ENCODE data around the gene WDR37.

The WDR37 gene

GRCh38 chr10:1049425-1049958 is 6.7 kb upstream of the WDR37 start:
- H3K27ac ChIP-seq (ENCODE audit: low read depth, low read length): peak overlapping the region; percentile 87
- H3K9me3 ChIP-seq (ENCODE audit: control insufficient read depth, insufficient read depth, low read length): no peaks in the 10 kb centered on the region
- H3K4me1 ChIP-seq (ENCODE audit: control insufficient read depth, low read length): peaks cover 65% of the 10 kb centered on the region
- TF ChIP-seq EZH2phosphoT487 (IDR thresholded peaks at IDR 0.05; ENCODE audit: borderline replicate concordance, low read length): no peak
- TF ChIP-seq, protein P1, sequence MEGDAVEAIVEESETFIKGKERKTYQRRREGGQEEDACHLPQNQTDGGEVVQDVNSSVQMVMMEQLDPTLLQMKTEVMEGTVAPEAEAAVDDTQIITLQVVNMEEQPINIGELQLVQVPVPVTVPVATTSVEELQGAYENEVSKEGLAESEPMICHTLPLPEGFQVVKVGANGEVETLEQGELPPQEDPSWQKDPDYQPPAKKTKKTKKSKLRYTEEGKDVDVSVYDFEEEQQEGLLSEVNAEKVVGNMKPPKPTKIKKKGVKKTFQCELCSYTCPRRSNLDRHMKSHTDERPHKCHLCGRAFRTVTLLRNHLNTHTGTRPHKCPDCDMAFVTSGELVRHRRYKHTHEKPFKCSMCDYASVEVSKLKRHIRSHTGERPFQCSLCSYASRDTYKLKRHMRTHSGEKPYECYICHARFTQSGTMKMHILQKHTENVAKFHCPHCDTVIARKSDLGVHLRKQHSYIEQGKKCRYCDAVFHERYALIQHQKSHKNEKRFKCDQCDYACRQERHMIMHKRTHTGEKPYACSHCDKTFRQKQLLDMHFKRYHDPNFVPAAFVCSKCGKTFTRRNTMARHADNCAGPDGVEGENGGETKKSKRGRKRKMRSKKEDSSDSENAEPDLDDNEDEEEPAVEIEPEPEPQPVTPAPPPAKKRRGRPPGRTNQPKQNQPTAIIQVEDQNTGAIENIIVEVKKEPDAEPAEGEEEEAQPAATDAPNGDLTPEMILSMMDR (IDR thresholded peaks at IDR 0.05; ENCODE audit: low read depth, low read length, poor library complexity, severe bottlenecking): no peak
- peaks cover 52% of the 10 kb centered on the region for H3F3A ChIP-seq (ENCODE audit: control insufficient read depth, insufficient read depth)
- H3K36me3 ChIP-seq (ENCODE audit: control insufficient read depth, low read length): peaks cover 80% of the 10 kb centered on the region
- H3K79me2 ChIP-seq (ENCODE audit: control insufficient read depth, low read length): peaks cover 85% of the 10 kb centered on the region
- H3K4me3 ChIP-seq (ENCODE audit: low read length): peak overlapping the region; percentile 87
- H3K9me2 ChIP-seq (replicated peaks; ENCODE audit: control insufficient read depth, low read length): no peaks in the 10 kb centered on the region
- H3K4me2 ChIP-seq (ENCODE audit: low read length): peak overlapping the region; percentile 63
- no peaks in the 10 kb centered on the region for H3K27me3 ChIP-seq (ENCODE audit: control insufficient read depth, low read length)
- H4K20me1 ChIP-seq (ENCODE audit: control insufficient read depth, insufficient read depth, low read depth, low read length): peaks cover 41% of the 10 kb centered on the region

DNA sequence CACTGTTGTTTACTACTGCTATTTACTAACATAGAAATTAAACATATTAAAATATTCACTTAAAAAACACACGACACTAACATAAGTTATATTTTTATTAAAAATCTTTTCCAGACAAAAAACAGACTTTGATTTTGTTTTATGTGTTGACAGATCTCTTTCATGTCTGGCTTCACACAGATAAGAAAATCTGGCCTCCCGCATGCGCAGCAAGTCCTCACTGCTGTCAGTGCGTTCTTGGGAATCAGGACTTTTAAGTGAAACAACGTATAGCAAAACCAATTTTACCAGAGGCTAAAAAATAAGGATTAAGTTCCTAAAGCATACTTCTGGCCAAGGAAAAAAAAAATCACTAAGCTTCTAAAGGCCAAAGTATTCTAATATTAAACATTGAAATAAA is 6.0 kb upstream of the WDR37 start:
- Histone ChIP-seq H3K27me3 (ENCODE audit: control insufficient read depth, low read length) (no peaks in the 10 kb centered on the region), H3K79me2 (ENCODE audit: control insufficient read depth, low read length) (peaks cover 85% of the 10 kb centered on the region), H3K4me1 (ENCODE audit: control insufficient read depth, low read length) (peaks cover 65% of the 10 kb centered on the region), H3K9me2 (replicated peaks; ENCODE audit: control insufficient read depth, low read length) (no peaks in the 10 kb centered on the region), H4K20me1 (ENCODE audit: control insufficient read depth, insufficient read depth, low read depth, low read length) (peaks cover 35% of the 10 kb centered on the region), H3K4me3 (ENCODE audit: low read length) (peak overlapping the region; percentile 87), H3K36me3 (ENCODE audit: control insufficient read depth, low read length) (peaks cover 80% of the 10 kb centered on the region), H3K4me2 (ENCODE audit: low read length) (peak overlapping the region; percentile 63), H3K27ac (ENCODE audit: low read depth, low read length) (peak overlapping the region; percentile 87), H3F3A (ENCODE audit: control insufficient read depth, insufficient read depth) (peaks cover 46% of the 10 kb centered on the region), H3K9me3 (ENCODE audit: control insufficient read depth, insufficient read depth, low read length) (no peaks in the 10 kb centered on the region)
- no peak for TF ChIP-seq EZH2phosphoT487 (IDR thresholded peaks at IDR 0.05; ENCODE audit: borderline replicate concordance, low read length)
- TF ChIP-seq, protein P1 (IDR thresholded peaks at IDR 0.05; ENCODE audit: low read depth, low read length, poor library complexity, severe bottlenecking): no peak

GRCh38 chr10:1050554-1050953 is 5.6 kb upstream of the WDR37 start:
- peak overlapping the region; percentile 87 for H3K27ac ChIP-seq (ENCODE audit: low read depth, low read length)
- no peaks in the 10 kb centered on the region for H3K9me3 ChIP-seq (ENCODE audit: control insufficient read depth, insufficient read depth, low read length)
- H3K36me3 ChIP-seq (ENCODE audit: control insufficient read depth, low read length): peaks cover 80% of the 10 kb centered on the region
- peaks cover 44% of the 10 kb centered on the region for H3F3A ChIP-seq (ENCODE audit: control insufficient read depth, insufficient read depth)
- H3K4me2 ChIP-seq (ENCODE audit: low read length): peak overlapping the region; percentile 63
- no peaks in the 10 kb centered on the region for H3K9me2 ChIP-seq (replicated peaks; ENCODE audit: control insufficient read depth, low read length)
- TF ChIP-seq EZH2phosphoT487 (IDR thresholded peaks at IDR 0.05; ENCODE audit: borderline replicate concordance, low read length): no peak
- TF ChIP-seq, protein P1 (IDR thresholded peaks at IDR 0.05; ENCODE audit: low read depth, low read length, poor library complexity, severe bottlenecking): no peak
- H3K4me1 ChIP-seq (ENCODE audit: control insufficient read depth, low read length): peaks cover 63% of the 10 kb centered on the region
- H3K4me3 ChIP-seq (ENCODE audit: low read length): peak overlapping the region; percentile 87
- H3K27me3 ChIP-seq (ENCODE audit: control insufficient read depth, low read length): no peaks in the 10 kb centered on the region
- H4K20me1 ChIP-seq (ENCODE audit: control insufficient read depth, insufficient read depth, low read depth, low read length): peaks cover 31% of the 10 kb centered on the region
- peaks cover 85% of the 10 kb centered on the region for H3K79me2 ChIP-seq (ENCODE audit: control insufficient read depth, low read length)

Measured in DOHH2 (cell line).